HG02970 (cell line): ENCODE results near the gene GABRA4.

Source experiments
- ATAC-seq: cut with Tn5 transposase; IDR thresholded peaks from one replicate; pipeline ENCODE4 v1.9.1; 2021; ENCODE audit warnings: mild to moderate bottlenecking, moderate library complexity, moderate number of reproducible peaks; ENCODE audit not compliant: unreplicated experiment, low FRiP score

Gene GABRA4

GRCh38 chr4:46993075-46994006 lies at the start of gene GABRA4:
GABRA4 (minus strand) TSS chr4:46993581; CDS start chr4:46993424, 157 bp downstream.
- no peak for ATAC-seq

- ATAC-seq, result no peak
These were observed 47.4 kb upstream of the GABRA4 start for GRCh38 chr4:47040828-47041227.

GRCh38 chr4:47038263-47038662 lies 44.9 kb upstream of the GABRA4 start:
- ATAC-seq, result no peak

- peak; percentile 82 for ATAC-seq
These were observed 39.2 kb upstream of the GABRA4 start for GRCh38 chr4:47032405-47033106.

DNA sequence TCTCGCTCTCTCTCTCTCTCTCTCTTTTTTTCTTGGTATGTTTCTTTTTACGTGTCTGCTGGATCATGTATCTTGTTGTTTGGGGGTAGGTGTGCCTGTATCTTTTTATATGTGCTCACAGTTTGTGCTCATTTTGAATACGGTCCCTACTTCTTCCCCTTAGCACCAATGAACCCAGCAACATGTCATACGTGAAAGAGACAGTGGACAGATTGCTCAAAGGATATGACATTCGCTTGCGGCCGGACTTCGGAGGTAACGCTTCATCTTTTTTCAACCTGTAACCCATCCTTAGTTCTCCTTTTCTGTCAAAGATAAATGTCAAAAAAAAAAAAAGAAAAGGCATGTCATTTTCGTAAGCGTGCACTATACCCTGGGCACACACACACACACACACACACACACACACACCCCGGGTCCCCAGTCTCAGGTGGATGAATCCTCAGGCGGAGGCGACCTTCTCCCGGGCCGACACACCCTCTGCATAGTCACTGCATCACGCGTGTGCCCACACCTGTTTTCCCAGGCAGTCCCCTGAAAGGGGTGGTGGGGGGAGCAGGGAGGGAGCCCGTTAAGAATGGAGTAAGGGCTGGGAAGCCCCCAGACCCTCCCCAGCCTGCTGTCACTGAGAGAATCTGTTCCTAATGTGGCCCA lies 38.5 kb upstream of the GABRA4 start:
- ATAC-seq, result peak; percentile 33

- no peak for ATAC-seq
These were observed 37.8 kb upstream of the GABRA4 start, which contains the start of gene GABRB1 for GRCh38 chr4:47031011-47031678. GABRB1 (plus strand) TSS chr4:47031567.

DNA sequence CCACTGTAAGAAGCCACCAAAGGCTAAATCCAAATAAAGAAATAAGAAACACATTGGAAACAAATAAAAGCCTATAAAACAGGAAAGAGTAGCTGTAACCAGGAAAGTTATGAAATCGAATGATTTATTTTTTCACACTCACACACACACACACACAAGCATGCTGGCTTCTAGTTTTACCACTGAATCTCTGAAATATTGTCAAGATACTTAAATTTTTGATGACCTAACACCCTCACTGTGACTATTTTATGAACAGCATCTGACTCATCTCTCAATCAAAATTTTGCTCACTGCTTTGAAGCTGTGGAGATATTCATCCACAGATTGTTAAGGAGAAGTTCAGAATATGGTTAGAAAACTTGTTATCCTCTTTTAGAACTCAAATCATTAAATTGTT lies 24.1 kb upstream of the GABRA4 start:
- ATAC-seq, result no peak

DNA sequence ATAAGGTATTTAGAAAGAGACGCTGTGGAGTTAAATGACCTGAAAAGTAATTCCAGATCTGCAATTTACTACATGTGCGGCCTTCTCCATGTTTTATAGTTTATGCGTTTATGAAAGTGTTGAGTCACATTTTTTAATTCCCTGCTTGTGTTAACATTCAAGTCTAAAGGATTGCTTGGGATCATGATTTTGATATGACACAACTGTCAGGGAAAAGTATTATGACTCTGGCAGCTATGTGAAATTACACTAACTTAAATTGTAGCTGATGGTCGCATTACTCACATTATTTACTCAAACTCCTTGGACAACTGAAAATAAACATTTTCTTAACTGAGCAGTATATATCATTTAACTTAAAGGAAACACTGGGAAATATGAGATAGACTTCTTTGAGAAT lies 23.7 kb upstream of the GABRA4 start:
- no peak for ATAC-seq

DNA sequence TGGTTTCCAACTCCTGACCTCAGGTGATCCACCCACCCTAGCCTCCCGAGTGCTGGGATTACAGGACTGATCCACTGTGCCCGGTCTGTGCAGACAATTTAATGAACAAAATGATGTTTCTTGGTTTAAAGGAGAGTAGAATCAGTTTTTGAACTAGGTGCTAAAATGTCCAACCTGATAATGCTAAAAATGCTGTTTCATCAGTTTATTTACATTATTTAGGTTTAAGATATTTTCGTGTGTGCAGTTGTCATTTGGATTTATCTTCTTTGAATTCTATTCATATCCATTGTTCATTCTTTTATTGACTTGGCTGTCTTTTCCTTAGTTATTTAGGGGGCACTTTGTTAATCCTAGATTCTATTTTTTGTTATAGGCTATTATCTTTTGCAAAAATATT lies 20.0 kb upstream of the GABRA4 start:
- no peak for ATAC-seq

GRCh38 chr4:47012676-47013075 lies 19.3 kb upstream of the GABRA4 start:
- no peak for ATAC-seq

- peak; percentile 96 for ATAC-seq
These were observed 17.6 kb upstream of the GABRA4 start for GRCh38 chr4:47010912-47011446.

GRCh38 chr4:47010347-47010911 lies 17.0 kb upstream of the GABRA4 start:
- ATAC-seq, result no peak

GRCh38 chr4:47002580-47002979 lies 9.2 kb upstream of the GABRA4 start:
- ATAC-seq, result no peak

- ATAC-seq, result no peak
These were observed 7.0 kb upstream of the GABRA4 start for GRCh38 chr4:47000406-47000805.

GRCh38 chr4:46999566-46999965 lies 6.2 kb upstream of the GABRA4 start:
- no peak for ATAC-seq

DNA sequence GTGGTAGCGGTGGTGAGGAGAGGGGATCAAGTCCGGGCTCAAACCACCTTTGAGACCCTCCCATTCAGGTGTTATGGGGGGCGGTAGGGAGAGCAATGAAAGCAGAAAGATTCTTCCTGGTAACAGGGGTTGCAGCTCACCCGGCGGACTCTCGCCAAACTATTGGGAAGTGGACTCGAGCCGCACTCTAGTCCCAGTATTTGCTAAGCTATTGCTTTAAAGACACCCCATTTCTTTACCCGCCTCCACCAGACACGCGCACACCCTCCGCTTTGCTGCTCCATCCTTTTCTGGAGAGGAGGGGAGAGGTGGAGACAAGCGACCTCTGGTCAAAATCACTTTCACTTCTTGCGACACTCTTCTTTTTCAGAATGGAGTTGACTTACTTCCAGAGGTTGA lies 625 bp upstream of the GABRA4 start:
- ATAC-seq, result no peak

- no peak for ATAC-seq
These were observed 1.0 kb downstream of the GABRA4 start for GRCh38 chr4:46992338-46992737.

- no peak for ATAC-seq
These were observed 6.3 kb downstream of the GABRA4 start for GRCh38 chr4:46986922-46987638.

- ATAC-seq, result no peak
These were observed 8.6 kb downstream of the GABRA4 start for GRCh38 chr4:46984781-46985180.
